GM04504 (cell line): ENCODE results near the gene DLK1.
A peak's percentile ranks its signal among the peaks of the same experiment; 100 is the strongest.

Experiments used
- DNase-seq: peaks from one replicate; pipeline ENCODE4 v3.0.0-alpha.2; 2012; ENCODE audit warnings: low read depth

DLK1 gene

DNA sequence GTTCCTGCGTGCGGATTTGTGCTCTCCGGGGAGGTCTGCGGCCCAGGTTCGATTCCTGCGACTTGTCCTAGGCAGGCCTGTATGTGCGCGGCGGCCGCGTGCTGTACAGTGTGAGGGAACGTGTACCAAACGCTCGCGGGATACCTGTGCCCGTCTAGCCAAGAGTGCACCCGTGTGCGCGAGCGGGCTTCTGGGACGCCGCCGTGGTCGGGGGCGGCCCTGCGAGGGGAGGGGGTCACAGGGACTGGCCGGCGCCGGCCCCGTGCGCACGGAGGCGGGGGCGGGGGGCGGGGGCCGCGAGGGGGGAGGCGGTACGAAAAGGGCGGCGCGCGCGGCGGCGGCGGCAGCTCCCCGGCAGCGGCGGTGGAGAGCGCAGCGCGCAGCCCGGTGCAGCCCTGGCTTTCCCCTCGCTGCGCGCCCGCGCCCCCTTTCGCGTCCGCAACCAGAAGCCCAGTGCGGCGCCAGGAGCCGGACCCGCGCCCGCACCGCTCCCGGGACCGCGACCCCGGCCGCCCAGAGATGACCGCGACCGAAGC, at the start of gene DLK1:
TSS of gene DLK1 (plus strand) at position 343 of the 536 bp plus-strand sequence. CDS start at position 520, 177 bp downstream.
- DNase-seq = no peak

DNA sequence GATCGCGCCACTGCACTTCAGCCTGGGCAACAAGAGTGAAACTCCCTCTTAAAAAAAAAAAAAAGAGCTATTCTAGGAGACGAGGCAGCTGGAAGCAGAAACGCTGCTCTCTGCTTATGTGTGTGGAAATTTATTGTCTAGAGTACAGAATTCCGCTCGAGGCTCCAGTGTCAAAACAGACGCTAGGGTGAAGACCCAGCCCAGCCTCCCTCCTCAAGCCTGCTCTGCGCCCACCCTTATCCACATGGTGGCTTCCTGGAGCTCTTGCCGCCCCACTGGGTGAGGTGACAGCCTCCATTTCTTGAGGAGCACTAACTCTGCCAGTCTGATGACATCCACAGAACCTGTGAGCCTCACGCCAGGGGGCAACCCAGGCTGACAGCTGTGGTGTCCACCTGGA, 49.5 kb upstream of the DLK1 start:
- DNase-seq = no peak

DNA sequence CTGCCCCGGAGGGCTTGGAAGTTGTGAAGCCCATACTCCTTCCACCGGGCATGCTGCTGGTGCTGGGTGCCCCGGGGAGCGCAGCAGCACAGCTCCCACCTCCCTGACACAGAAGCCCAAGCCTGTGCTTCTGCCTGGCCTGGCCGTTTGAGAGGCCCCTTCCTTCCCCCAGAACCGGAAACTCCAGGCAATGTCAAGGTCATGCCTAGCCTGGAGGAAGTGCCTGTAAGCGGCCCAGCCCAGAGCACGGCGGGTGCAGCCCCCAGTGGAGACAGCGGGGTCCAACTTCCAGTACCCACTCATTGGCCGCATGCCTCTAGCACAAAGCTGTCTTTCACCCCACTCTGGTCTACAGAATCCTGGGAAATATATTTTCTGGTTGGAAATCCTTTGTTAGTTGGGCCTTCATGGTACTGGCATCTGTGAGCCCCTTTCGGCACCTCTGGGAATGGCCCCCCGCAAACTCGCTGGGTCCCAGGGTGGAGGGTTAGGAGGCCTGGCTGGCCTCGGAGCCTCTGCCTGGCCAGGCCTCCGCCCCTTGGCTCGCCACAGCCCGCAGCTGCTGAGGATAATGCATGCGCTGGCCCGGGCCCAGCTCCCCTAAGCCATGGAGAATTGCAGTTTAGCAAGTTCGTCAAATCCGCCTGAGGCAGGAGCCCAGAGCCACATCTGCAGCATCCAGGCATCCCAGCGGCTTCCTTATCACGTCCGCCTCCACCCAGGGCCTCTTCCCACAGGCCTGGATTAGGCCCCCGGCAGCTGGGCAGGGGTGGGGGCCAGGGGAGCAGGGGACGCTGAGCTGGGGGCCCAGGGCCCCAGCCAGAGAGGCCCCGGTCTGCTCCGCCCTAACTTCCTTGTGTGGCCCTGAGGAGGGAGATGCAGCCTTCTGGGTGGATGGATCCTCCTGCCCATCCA, 48.9 kb upstream of the DLK1 start:
- DNase-seq = no peak

DNA sequence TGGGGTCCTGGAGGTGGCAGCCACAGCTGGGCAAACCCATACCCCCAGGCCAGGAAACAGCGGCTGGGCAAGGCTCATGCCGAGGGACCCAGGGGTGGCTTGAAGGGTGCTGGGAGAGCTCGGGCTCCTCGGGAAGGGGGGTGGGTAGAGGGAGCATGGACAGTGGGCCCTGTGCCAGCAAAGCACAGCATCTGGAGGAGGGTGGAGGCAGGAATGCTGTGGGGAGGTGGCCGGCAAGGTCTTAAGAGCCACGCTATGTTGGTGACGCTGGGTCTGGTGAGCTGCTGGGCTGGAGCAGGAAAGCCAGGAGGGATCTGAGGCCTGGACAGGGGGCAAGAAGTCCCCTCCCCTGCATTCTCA, 48.2 kb upstream of the DLK1 start:
- no peak for DNase-seq

DNA sequence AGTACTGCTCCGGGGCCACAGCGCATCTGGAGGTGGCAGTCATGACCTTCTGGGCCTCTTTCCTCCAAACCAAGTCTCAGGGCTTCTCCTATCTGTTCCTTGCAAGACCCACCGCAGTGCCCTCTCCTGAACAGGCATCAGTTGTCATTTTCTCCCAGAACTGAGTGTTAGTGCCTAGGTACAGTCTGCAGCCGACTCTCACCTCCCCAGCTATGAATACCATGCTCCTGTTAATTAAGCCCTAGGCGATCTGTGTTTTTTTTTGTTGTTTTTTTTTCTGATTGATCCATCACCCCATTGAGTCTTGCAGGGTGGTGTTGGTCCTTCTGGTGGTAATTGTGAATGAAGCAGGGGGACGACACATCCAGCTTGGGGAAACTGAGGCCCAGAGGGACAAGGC, 47.5 kb upstream of the DLK1 start:
- DNase-seq = no peak

DNA sequence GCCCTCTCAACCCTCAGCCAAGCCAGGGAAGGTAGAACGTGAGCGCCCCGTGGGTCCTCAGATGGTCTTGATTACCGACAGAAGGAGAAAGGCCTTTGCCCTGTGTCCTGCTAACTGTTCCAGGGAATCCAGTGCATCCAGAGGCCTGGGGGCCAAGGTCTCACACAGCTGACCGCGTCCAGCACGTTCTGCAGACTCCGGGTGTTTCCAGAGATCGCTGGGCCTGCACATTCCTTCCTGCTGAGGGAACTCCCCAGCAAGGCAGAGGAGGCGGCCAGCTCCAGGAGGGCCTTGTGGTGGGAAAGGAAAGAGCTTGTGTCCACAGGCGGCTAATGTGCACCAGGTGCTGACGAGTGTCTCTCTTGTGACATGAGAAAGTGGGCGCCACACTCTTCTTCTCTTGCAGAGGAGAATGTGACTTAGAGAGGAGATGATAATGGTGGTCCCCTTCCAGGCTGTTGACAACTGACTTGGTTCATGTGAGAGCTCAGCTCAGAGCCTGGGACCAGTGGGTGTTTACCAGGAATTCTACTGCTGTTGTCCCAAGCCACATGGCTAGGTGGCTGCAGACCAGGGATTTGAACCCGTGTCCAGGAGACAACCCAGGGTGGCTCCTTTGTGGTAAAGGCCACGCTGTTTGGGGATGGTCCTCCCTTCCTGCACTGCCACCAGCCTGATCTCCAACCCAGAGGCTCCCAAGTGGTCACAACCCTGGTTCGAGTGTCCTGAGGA, 46.8 kb upstream of the DLK1 start:
- DNase-seq = peak; percentile 56

DNA sequence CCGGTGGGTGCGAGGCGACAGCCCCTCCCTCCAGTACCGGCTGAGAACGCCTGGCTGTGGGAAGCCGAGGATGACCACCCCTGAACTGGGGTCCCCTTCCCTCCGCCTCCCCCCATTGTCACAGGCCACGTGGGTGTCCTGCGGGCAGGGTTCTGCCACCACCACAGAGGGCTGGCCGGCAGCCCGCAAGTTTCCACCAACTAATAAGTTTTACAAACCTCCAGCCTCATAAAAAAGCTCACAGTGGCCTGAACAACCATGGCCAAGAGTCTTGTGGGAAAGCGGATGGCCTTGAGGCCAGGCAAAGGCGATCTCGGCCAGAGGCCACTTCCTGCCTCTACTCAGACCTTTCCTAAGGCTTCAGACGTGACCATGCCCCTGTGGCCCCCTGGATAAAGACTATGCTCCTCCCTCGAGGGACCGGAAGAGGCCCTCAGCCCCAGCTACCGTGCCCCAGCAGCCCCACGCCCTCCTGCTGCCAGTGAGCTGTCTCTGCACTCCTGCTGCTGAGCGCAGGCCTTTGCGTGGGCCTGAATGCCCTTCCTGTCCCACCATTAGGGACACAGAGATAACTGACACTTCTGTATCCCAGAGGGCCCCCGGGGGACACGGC, 46.1 kb upstream of the DLK1 start:
- no peak for DNase-seq

DNA sequence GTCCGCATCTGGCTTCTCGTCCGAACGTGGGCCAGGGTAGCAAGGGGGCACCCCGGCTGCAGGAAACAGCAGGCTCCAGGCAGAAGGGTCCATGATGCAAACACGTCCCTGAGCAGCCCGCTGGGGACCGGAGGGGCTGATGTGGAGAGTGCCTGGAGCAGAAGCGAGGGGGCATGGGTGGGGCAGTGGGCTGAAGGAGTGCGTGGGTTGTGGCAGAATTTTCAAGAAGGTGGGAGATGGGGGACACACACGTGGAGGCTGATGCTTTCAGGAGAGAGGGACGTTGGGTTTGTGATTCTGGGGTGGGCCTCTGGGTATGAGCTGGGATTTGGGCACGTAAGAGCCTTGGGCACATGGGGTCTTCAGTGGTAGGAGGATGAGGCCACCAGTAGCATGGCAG, 45.6 kb upstream of the DLK1 start:
- no peak for DNase-seq

DNA sequence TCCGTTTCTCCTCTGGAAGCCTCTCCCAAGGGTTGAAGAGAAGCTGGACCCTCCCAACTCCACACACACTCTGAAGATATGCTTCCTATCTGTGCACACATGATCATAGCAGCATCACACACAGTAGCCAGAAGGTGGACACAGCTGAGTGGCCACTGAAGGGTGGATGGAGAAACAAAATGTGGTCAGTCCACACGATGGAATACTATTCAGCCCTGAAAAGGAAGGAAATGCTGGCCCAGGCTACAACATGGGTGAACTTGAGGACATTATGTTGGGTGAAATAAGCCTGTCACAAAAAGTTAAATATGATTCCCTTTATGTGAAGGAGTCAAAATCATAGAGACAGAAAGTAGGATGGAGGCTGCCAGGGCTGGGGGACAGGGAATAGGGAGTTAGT, 43.9 kb upstream of the DLK1 start:
- no peak for DNase-seq

DNA sequence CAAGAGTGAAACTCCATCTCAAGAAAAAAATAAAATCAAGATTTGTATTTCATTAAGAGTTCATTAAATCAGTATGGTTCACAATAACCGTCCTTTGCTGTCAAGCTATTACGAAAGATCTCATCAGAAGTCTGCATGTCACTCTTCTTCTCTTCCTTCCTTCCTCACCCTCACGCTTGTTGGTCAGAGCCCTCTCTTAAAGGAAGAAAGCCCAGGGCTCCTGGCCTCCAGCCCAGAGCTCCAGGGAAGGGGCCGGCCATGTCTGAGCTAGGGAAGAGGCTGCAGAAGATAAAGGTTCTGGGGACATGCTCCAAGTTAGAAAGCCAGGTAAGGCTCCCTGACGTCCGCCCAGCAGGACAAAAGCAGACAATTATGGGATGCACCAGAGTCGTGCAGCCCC, 43.1 kb upstream of the DLK1 start:
- DNase-seq = no peak

DNA sequence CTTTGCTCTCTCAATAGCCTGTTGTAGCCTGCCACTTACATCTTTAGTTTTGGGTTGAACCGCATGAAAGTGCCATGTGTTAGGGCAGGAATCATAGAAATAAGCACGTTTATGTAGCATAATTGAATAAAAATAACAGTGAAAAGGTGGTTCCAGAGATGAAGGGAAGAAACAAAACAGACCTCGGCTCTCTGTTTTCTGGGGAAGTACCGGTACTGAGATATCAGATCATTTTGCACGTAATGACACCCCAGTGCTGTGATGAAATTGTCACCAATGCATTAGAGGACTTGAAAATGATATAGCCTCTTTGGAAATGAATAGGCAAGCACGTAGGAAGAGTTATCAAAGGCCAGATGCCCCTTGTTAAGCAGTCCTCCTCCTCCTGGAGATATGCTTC, 42.5 kb upstream of the DLK1 start:
- DNase-seq = no peak

DNA sequence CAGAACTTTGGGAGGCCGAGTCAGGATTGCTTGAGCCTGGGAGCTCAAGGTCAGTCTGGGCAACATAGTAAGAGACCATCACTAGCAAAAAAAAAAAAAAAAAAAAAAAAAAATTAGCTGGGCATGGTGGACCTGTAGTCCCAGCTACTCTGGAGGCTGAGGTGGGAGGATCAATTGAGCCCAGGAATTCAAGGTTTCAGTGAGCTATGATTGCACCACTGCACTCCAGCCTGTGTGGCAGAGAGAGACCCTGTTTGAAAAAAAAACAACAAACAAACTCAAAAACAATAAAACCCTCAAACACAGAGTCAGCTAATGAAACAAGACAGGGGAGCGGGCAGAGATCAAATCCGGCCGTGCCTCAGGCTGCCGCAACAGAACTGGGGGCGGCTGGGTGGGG, 41.7 kb upstream of the DLK1 start:
- DNase-seq = no peak

DNA sequence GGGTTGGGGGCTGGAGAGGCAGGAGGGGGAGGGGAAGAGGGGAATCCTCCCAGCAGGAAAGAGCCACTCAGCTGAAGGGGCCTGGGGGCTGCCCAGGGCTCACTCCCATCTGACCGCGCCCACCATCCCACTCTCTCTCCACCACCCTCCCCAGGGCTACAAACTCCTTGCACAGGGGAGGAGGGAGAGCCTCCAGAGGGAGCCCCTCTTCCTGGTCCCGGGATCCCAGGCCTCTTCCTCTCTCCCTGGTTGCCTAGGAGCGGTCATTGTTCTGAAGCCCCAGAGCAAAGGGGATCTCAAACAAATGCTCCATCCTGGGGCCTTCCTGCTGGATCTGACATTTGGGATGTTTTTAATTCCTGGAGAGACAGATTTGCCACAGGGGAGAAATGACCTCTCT, 39.8 kb upstream of the DLK1 start:
- DNase-seq = no peak

DNA sequence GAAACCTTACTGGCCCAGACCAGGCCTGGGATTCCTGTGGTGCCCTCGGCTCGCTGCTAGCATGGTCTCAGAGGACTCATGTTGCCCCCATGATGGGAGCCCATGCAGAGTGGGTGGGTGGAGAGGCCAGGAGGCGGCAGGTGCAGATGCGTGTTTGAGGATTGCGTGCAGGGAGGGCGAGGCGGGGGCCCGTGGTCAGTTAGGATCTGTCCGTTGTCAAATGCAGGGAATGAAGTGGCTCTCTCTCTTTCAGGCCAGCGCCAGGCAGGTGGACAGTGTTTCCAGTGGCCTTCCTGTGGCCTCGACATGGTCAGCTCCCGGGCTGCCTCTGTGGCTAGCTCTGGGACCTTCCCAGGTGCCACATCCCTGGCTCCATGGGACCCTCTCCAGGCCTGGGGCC, 39.3 kb upstream of the DLK1 start:
- DNase-seq = no peak

DNA sequence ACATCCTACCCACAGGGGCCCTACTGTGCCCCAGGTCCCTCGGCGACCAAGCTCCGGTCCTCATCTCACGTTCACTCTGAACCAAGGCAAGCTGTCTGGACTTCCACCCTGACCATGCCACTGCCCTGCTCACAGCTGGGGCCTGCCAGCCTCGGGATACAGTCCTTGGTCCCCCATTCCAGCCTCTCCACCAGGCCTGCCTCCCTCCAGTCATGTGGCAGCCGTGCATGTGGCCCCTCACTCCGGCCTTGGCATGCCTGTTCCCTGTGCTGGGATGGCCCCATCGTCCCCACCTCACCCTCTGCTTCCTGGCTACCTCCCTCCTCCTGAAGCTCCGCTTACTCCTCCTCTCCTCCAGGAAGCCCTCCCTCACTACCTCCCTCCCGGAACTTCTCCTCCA, 38.6 kb upstream of the DLK1 start:
- no peak for DNase-seq

DNA sequence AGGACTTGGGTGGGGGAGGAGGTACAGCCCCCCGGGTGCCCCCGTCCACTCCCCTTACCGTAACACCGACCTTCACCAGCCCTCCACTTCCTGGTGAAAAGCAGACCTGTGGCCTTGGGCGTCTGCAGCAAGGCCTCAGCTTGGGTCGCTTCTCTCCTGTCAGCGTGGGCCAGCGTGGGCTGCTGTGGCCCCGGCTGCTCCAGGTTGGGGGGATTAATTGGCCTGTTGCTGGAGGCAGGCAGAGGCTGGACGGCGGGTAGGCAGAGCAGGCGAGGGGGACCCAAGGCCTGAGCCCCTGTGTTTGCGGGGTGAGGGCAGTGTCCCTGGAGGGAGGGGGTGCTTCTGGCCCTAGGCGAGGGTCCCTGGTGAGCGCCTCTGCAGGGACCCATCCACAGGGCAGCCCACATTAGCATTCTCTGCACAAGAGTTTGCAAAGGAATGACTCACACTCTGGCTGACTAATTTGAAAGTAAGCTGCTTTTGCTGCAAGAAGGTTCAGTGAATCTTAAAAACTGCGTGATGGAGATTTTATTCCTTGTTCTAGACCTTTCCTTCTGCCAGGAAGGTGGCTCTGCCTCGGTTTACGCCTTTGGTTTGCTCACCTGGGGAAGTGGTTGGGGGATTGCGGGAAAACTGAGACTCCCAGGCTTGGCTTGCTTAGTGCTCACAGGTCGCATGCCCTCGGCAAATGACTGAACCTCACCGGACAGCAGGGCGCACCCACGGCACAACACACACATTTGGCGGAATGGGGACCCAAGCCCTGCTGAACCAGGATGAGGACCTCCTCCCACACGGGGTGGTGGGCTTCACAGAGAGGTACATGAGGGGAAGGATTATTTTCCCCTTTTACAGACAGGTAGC, 37.9 kb upstream of the DLK1 start:
- DNase-seq = no peak

DNA sequence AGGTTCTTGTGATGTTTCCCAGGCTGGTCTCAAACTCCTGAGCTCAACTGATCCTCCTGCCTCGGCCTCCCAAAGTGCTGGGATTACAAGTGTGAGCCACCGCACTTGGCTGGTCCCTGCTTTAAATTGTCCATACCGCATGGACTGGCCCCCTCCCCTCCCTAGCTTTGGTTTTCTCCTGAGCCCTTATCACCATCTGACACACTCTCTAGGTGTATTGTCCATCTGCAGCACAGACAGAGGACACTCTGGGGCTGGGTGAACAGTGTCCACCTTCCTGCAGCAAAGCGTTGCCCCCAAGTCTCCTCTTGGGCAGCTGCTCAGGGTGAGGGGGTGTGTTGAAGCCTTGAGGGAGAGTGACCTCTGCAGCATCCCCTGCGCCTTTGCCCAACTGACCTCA, 36.0 kb upstream of the DLK1 start:
- DNase-seq = no peak

DNA sequence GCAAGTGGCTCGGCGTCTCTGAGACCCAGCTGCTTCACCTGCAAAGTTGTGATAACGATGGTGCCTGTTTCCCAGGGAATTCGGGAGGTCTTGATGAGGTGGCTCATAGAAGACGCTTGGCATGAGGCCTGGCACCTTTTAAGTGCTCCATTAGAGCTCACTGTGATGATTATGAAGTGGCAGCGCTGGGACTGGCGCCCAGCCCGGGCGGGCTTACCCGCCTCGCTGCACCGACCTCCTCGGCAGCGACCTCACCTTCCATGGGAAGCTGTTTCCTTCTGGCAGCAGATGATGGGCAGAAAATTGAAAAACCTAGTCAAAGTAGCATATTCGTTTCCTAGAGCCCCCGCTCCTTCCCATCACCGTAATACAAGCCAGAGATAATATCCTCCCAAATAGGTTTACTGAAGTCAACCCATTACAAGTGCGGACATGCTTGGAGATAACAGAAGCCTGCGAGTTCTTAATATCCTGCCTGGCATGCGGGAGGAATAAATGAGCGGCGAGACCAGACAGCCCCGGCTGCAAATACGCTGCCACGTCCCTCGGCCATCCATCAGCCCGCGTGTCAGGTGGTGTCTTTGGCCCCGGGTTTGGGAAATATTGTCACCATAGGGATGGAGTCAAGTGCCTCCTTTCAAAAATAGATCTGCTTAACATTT, 35.2 kb upstream of the DLK1 start:
- DNase-seq = no peak

DNA sequence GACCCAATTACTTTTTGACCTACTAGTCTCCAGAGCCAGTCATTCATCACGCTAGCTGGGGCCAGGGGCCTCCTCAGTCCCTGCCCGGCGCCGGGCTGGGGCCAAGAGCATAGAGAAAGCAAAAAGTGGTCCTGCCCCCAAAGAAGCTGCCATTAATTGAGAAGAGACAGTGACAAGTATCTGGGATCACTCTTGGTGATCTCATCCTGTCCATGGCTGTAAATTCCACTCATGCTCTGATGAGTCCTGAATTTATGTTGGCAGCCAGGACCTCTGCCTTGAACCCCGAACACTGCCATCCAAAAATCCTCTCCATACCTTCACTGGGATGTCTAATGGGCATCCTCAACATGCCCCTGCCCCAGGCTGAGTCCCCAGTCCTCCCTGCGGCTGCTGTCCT, 34.4 kb upstream of the DLK1 start:
- no peak for DNase-seq

DNA sequence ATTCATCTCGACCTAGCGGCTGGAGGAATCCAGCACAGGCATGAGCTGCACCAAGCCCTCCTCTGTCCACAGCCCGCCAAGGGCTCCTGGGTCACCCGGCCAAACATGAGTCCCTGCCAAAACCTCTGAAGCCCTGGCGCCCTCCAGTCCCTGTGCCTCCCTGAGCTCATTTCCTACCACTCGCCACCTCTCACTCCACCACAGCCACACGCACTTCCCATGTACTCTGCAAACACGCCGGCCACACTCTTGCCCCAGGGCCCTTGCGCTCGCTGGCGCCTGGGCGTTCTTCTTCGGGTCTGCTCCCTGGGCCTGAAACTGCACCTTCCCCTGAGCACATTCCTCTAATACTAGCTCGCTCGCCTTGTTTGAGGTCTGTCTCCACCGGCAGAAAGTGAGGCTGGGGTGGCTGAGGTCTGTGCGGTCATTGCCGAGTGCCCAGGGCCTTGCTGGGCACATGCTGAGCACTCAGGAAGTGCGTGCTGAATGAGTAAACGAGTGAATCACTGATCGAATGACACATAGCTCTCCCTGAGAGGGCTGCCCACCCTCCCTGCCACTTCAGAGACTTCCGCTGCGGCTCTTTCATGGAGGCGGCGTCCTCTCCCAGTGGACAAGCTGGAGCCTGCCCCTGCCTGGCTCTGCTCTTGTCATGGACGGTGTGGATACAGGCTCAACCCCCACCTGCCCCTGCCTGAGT, 33.7 kb upstream of the DLK1 start:
- peak; percentile 35 for DNase-seq
